Gastrocnemius medialis (tissue), 4 donors: ENCODE measurements around the gene NR2C2. TPM values are rescaled to one million over a fixed set of nuclear protein-coding genes. Genes with fewer than 3 reads are reported as not detected.
A peak's percentile ranks its signal among the peaks of the same experiment; 100 is the strongest.

Experiments used
- ATAC-seq, 2 donors: fragments of 150-250 bp; one replicate each; pipeline ENCODE4 v1.9.1; 2016
- DNase-seq, 2 donors: peaks; one replicate each; pipeline ENCODE4 v3.0.0-alpha.2; 2019
- H3K27ac ChIP-seq, 4 donors: fragments of 200-600 bp; sonication (generic); 1 replicate in 1 of 4; 2 replicates in 3 of 4; pipeline ENCODE4 v1.5.1; 2016 to 2018; ENCODE audit warnings: mild to moderate bottlenecking in 2 of 4, moderate library complexity in 1 of 4
- H3K27me3 ChIP-seq, 3 donors: fragments of 200-600 bp; sonication (generic) in 2 of 3; 1 replicate in 1 of 3; 2 replicates in 2 of 3; pipeline versions ENCODE4 v1.5.1 to v1.6.0; 2016 to 2019; ENCODE audit warnings: mild to moderate bottlenecking in 1 of 3, moderate library complexity in 1 of 3
- H3K36me3 ChIP-seq, 2 donors: fragments of 200-600 bp; sonication (generic) in 1 of 2; one replicate each; pipeline ENCODE4 v1.5.1; 2017 to 2018
- H3K4me1 ChIP-seq, 2 donors: fragments of 200-600 bp; sonication (generic) in 1 of 2; one replicate each; pipeline ENCODE4 v1.5.1; 2016 to 2017; ENCODE audit warnings: mild to moderate bottlenecking in 2 of 2
- H3K4me3 ChIP-seq, 4 donors: fragments of 200-600 bp; sonication (generic) in 3 of 4; 1 replicate in 1 of 4; 2 replicates in 3 of 4; pipeline ENCODE4 v1.5.1; 2016 to 2019; ENCODE audit warnings: mild to moderate bottlenecking in 2 of 4
- H3K9me3 ChIP-seq, 3 donors: fragments of 200-600 bp; sonication (generic) in 2 of 3; 1 replicate in 1 of 3; 2 replicates in 2 of 3; pipeline ENCODE4 v1.5.1; 2016 to 2019
- CTCF ChIP-seq, 5 experiments: fragments of 450-650 bp in 3 of 5; fragments of 200-600 bp in 2 of 5; sonication (generic) in 2 of 5; IDR thresholded peaks in 4 of 5; conservative IDR thresholded peaks in 1 of 5; 1 replicate in 4 of 5; 2 replicates in 1 of 5; pipeline ENCODE4 v1.5.1; 2016 to 2019; ENCODE audit warnings: antibody characterized with exemption in 5 of 5, mild to moderate bottlenecking in 3 of 5, moderate library complexity in 3 of 5
- POLR2A ChIP-seq, 2 donors: fragments of 450-650 bp; IDR thresholded peaks; one replicate each; pipeline ENCODE4 v1.6.1; 2017; ENCODE audit warnings: antibody characterized with exemption in 2 of 2, mild to moderate bottlenecking in 2 of 2, moderate library complexity in 2 of 2
- in situ Hi-C, 4 donors: fragments of 200-750 bp; cut with MboI; loops; one replicate each; pipeline versions ENCODE4 v1.15.0 to v1.8.0; 2017; ENCODE audit warnings: low sequenced_read_pairs in 4 of 4
- intact Hi-C: fragments of 100-400 bp; cut with DNase I; formaldehyde crosslinking; loops from one replicate; pipeline ENCODE4 v1.15.1; 2023; ENCODE audit warnings: low total_unique reads
- total RNA-seq, 4 donors: library from RNA; depleted of rRNA; stranded (reverse); fragments of >200 nt; gene quantifications; one replicate each; pipeline versions ENCODE4 v1.1.0 to v1.2.3, GENCODE V29; 2016

NR2C2 gene
- total RNA-seq, 4 donors from 2014 or later = 26.0 to 45.5 (median 33.2) TPM

- Histone ChIP-seq H3K9me3 (no peaks in the 10 kb centered on the region), H3K27me3 (no peaks in the 10 kb centered on the region), H3K4me3 (no peak overlapping the region), H3K27ac (peak overlapping the region in 1 of 4 donors; percentile 33), H3K36me3 (peaks cover 0 to 75% of the 10 kb centered on the region in 2 donors), H3K4me1 (no peaks in the 10 kb centered on the region)
- in situ Hi-C loops = loop anchor here in 3 of 4 donors (25.0 kb wide), 3 partner anchors 113 to 913 kb away; partner anchors contain the start of genes CCDC174 (in 2 of the 3), NR2C2 (in 2 of the 3) and TMEM43 (in 1 of the 3)
- ATAC-seq = no peak
- TF ChIP-seq POLR2A (IDR thresholded peaks at IDR 0.05) (no peak), CTCF (IDR thresholded peaks at IDR 0.05 in 4 of 5, conservative IDR thresholded peaks at IDR 0.05 in 1 of 5) (no peak)
- no peak for DNase-seq
- intact Hi-C loops = no loop called here
Observed at GRCh38 chr3:15050405-15051092, 103.2 kb downstream of the NR2C2 start.

GRCh38 chr3:15051531-15051930, 104.1 kb downstream of the NR2C2 start:
- Histone ChIP-seq H3K9me3 (no peaks in the 10 kb centered on the region), H3K27me3 (no peaks in the 10 kb centered on the region), H3K4me1 (no peaks in the 10 kb centered on the region), H3K27ac (peak overlapping the region in 1 of 4 donors; percentile 36), H3K36me3 (peaks cover 0 to 71% of the 10 kb centered on the region in 2 donors), H3K4me3 (no peak overlapping the region)
- intact Hi-C loops (no loop called here), in situ Hi-C loops (loop anchor here in 3 of 4 donors (25.0 kb wide), 3 partner anchors 114 to 914 kb away; partner anchors contain the start of genes CCDC174 (in 2 of the 3), NR2C2 (in 2 of the 3) and TMEM43 (in 1 of the 3))
- DNase-seq (peak in 1 of 2 donors; percentile 54), ATAC-seq (peak; percentile 35 to 88)
- TF ChIP-seq CTCF (IDR thresholded peaks at IDR 0.05 in 4 of 5, conservative IDR thresholded peaks at IDR 0.05 in 1 of 5) (peak in 4 of 5 experiments; percentile 28 to 46 (median 35)), POLR2A (IDR thresholded peaks at IDR 0.05) (no peak)

GRCh38 chr3:15052335-15053242, 105.2 kb downstream of the NR2C2 start:
- ATAC-seq (no peak), DNase-seq (no peak)
- TF ChIP-seq POLR2A (IDR thresholded peaks at IDR 0.05) (no peak), CTCF (IDR thresholded peaks at IDR 0.05 in 4 of 5, conservative IDR thresholded peaks at IDR 0.05 in 1 of 5) (no peak)
- Histone ChIP-seq H3K27ac (no peak overlapping the region), H3K36me3 (peaks cover 0 to 66% of the 10 kb centered on the region in 2 donors), H3K27me3 (no peaks in the 10 kb centered on the region), H3K4me3 (no peak overlapping the region), H3K4me1 (no peaks in the 10 kb centered on the region), H3K9me3 (no peaks in the 10 kb centered on the region)
- in situ Hi-C loops (loop anchor here in 3 of 4 donors (25.0 kb wide), 3 partner anchors 115 to 915 kb away; partner anchors contain the start of genes CCDC174 (in 2 of the 3), NR2C2 (in 2 of the 3) and TMEM43 (in 1 of the 3)), intact Hi-C loops (no loop called here)

DNA sequence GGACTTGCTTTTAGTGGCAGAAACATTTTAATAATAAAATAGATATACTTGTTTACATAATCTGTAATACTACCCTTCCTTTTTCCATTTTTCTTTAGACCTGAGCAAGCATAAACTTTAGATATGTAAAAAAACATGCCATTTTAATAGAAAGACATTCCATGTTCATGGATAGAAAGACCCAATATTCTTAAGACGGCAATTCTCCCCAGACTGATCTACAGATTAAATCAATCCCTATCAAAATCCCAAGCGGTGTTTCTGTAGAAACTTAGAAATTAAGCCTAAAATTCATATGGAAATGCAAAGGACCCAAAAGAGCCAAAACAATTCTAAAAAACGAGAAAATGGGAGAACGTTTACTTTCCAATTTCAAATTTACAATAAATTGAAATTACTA, 106.2 kb downstream of the NR2C2 start:
- in situ Hi-C loops (loop anchor here in 3 of 4 donors (25.0 kb wide), 3 partner anchors 116 to 916 kb away; partner anchors contain the start of genes CCDC174 (in 2 of the 3), NR2C2 (in 2 of the 3) and TMEM43 (in 1 of the 3)), intact Hi-C loops (no loop called here)
- Histone ChIP-seq H3K4me3 (no peak overlapping the region), H3K4me1 (no peaks in the 10 kb centered on the region), H3K27ac (no peak overlapping the region), H3K9me3 (no peaks in the 10 kb centered on the region), H3K36me3 (peaks cover 0 to 60% of the 10 kb centered on the region in 2 donors), H3K27me3 (no peaks in the 10 kb centered on the region)
- DNase-seq (no peak), ATAC-seq (no peak)
- TF ChIP-seq CTCF (IDR thresholded peaks at IDR 0.05 in 4 of 5, conservative IDR thresholded peaks at IDR 0.05 in 1 of 5) = no peak
- no peak for TF ChIP-seq POLR2A (IDR thresholded peaks at IDR 0.05)
